ENCODE data around the gene TULP1. TPM values are rescaled to one million over a fixed set of nuclear protein-coding genes. Genes with fewer than 3 reads are reported as not detected.

Gene TULP1
- polyA plus RNA-seq = under 1 TPM; 0.08 TPM

GRCh38 chr6:35512740-35513139 is at the start of gene TULP1:
TSS of gene TULP1 (minus strand) at chr6:35512896. CDS start at chr6:35512858, 38 bp downstream.
- Histone ChIP-seq H3K4me1 (ENCODE audit: control insufficient read depth in 2 of 2, insufficient read depth in 2 of 2, low read length in 1 of 2) (peaks cover 3 to 4% of the 10 kb centered on the region in 2 donors), H3K27ac (ENCODE audit: low read depth in 2 of 2, low read length in 1 of 2) (no peak within 1 kb of the TSS), H3K9me3 (ENCODE audit: control insufficient read depth in 2 of 2, insufficient read depth in 1 of 2, low read depth in 1 of 2, low read length in 1 of 2) (no peaks in the 10 kb centered on the region), H3K27me3 (ENCODE audit: control insufficient read depth in 1 of 2, insufficient read depth in 2 of 2, low read length in 2 of 2) (peaks cover 0 to 2% of the 10 kb centered on the region in 2 donors), H3K36me3 (ENCODE audit: control insufficient read depth in 2 of 2, insufficient read depth in 2 of 2, low read length in 1 of 2) (no peaks in the 10 kb centered on the region), H3K4me3 (ENCODE audit: low read depth in 1 of 2, low read length in 2 of 2) (no peak within 1 kb of the TSS)
- WGBS, 2 donors = 87 to 88% methylated on average over 10 of the region's 10 CpGs

GRCh38 chr6:35562060-35562459 is 49.4 kb upstream of the TULP1 start:
- H3K27me3 ChIP-seq (ENCODE audit: control insufficient read depth in 1 of 2, insufficient read depth in 2 of 2, low read length in 2 of 2) = no peaks in the 10 kb centered on the region
- H3K9me3 ChIP-seq (ENCODE audit: control insufficient read depth in 2 of 2, insufficient read depth in 1 of 2, low read depth in 1 of 2, low read length in 1 of 2) = peaks cover 0 to 3% of the 10 kb centered on the region in 2 donors
- 65 to 66% methylated on average over 11 of the region's 11 CpGs for WGBS, 2 donors
- H3K4me1 ChIP-seq (ENCODE audit: control insufficient read depth in 2 of 2, insufficient read depth in 2 of 2, low read length in 1 of 2) = no peaks in the 10 kb centered on the region
- H3K27ac ChIP-seq (ENCODE audit: low read depth in 2 of 2, low read length in 1 of 2) = no peak overlapping the region
- H3K4me3 ChIP-seq (ENCODE audit: low read depth in 1 of 2, low read length in 2 of 2) = no peak overlapping the region
- no peaks in the 10 kb centered on the region for H3K36me3 ChIP-seq (ENCODE audit: control insufficient read depth in 2 of 2, insufficient read depth in 2 of 2, low read length in 1 of 2)

- no peaks in the 10 kb centered on the region for H3K27me3 ChIP-seq (ENCODE audit: control insufficient read depth in 1 of 2, insufficient read depth in 2 of 2, low read length in 2 of 2)
- H3K9me3 ChIP-seq (ENCODE audit: control insufficient read depth in 2 of 2, insufficient read depth in 1 of 2, low read depth in 1 of 2, low read length in 1 of 2) = no peaks in the 10 kb centered on the region
- H3K27ac ChIP-seq (ENCODE audit: low read depth in 2 of 2, low read length in 1 of 2) = no peak overlapping the region
- no peaks in the 10 kb centered on the region for H3K36me3 ChIP-seq (ENCODE audit: control insufficient read depth in 2 of 2, insufficient read depth in 2 of 2, low read length in 1 of 2)
- 72 to 87% methylated on average over 5 of the region's 5 CpGs for WGBS, 2 donors
- no peak overlapping the region for H3K4me3 ChIP-seq (ENCODE audit: low read depth in 1 of 2, low read length in 2 of 2)
- H3K4me1 ChIP-seq (ENCODE audit: control insufficient read depth in 2 of 2, insufficient read depth in 2 of 2, low read length in 1 of 2) = no peaks in the 10 kb centered on the region
These were observed 48.4 kb upstream of the TULP1 start for GRCh38 chr6:35561113-35561512.

GRCh38 chr6:35558571-35558970 is 45.9 kb upstream of the TULP1 start:
- WGBS, 2 donors = 77 to 78% methylated on average over 12 of the region's 12 CpGs
- H3K36me3 ChIP-seq (ENCODE audit: control insufficient read depth in 2 of 2, insufficient read depth in 2 of 2, low read length in 1 of 2) = no peaks in the 10 kb centered on the region
- no peaks in the 10 kb centered on the region for H3K9me3 ChIP-seq (ENCODE audit: control insufficient read depth in 2 of 2, insufficient read depth in 1 of 2, low read depth in 1 of 2, low read length in 1 of 2)
- H3K4me3 ChIP-seq (ENCODE audit: low read depth in 1 of 2, low read length in 2 of 2) = no peak overlapping the region
- H3K27me3 ChIP-seq (ENCODE audit: control insufficient read depth in 1 of 2, insufficient read depth in 2 of 2, low read length in 2 of 2) = peaks cover 0 to 5% of the 10 kb centered on the region in 2 donors
- no peak overlapping the region for H3K27ac ChIP-seq (ENCODE audit: low read depth in 2 of 2, low read length in 1 of 2)
- no peaks in the 10 kb centered on the region for H3K4me1 ChIP-seq (ENCODE audit: control insufficient read depth in 2 of 2, insufficient read depth in 2 of 2, low read length in 1 of 2)

GRCh38 chr6:35557239-35557638 is 44.5 kb upstream of the TULP1 start:
- H3K4me1 ChIP-seq (ENCODE audit: control insufficient read depth in 2 of 2, insufficient read depth in 2 of 2, low read length in 1 of 2) = no peaks in the 10 kb centered on the region
- H3K27me3 ChIP-seq (ENCODE audit: control insufficient read depth in 1 of 2, insufficient read depth in 2 of 2, low read length in 2 of 2) = peaks cover 0 to 5% of the 10 kb centered on the region in 2 donors
- 69 to 75% methylated on average over 6 of the region's 6 CpGs for WGBS, 2 donors
- peaks cover 0 to 2% of the 10 kb centered on the region in 2 donors for H3K9me3 ChIP-seq (ENCODE audit: control insufficient read depth in 2 of 2, insufficient read depth in 1 of 2, low read depth in 1 of 2, low read length in 1 of 2)
- H3K36me3 ChIP-seq (ENCODE audit: control insufficient read depth in 2 of 2, insufficient read depth in 2 of 2, low read length in 1 of 2) = no peaks in the 10 kb centered on the region
- no peak overlapping the region for H3K27ac ChIP-seq (ENCODE audit: low read depth in 2 of 2, low read length in 1 of 2)
- H3K4me3 ChIP-seq (ENCODE audit: low read depth in 1 of 2, low read length in 2 of 2) = no peak overlapping the region

GRCh38 chr6:35554811-35555210 is 42.1 kb upstream of the TULP1 start:
- H3K27ac ChIP-seq (ENCODE audit: low read depth in 2 of 2, low read length in 1 of 2) = no peak overlapping the region
- H3K27me3 ChIP-seq (ENCODE audit: control insufficient read depth in 1 of 2, insufficient read depth in 2 of 2, low read length in 2 of 2) = peaks cover 0 to 5% of the 10 kb centered on the region in 2 donors
- WGBS, 2 donors = 88 to 98% methylated on average over 4 of the region's 4 CpGs
- H3K9me3 ChIP-seq (ENCODE audit: control insufficient read depth in 2 of 2, insufficient read depth in 1 of 2, low read depth in 1 of 2, low read length in 1 of 2) = peaks cover 0 to 2% of the 10 kb centered on the region in 2 donors
- H3K36me3 ChIP-seq (ENCODE audit: control insufficient read depth in 2 of 2, insufficient read depth in 2 of 2, low read length in 1 of 2) = no peaks in the 10 kb centered on the region
- H3K4me1 ChIP-seq (ENCODE audit: control insufficient read depth in 2 of 2, insufficient read depth in 2 of 2, low read length in 1 of 2) = no peaks in the 10 kb centered on the region
- H3K4me3 ChIP-seq (ENCODE audit: low read depth in 1 of 2, low read length in 2 of 2) = no peak overlapping the region

GRCh38 chr6:35553315-35553714 is 40.6 kb upstream of the TULP1 start:
- Histone ChIP-seq H3K4me3 (ENCODE audit: low read depth in 1 of 2, low read length in 2 of 2) (no peak overlapping the region), H3K27ac (ENCODE audit: low read depth in 2 of 2, low read length in 1 of 2) (no peak overlapping the region), H3K36me3 (ENCODE audit: control insufficient read depth in 2 of 2, insufficient read depth in 2 of 2, low read length in 1 of 2) (no peaks in the 10 kb centered on the region), H3K4me1 (ENCODE audit: control insufficient read depth in 2 of 2, insufficient read depth in 2 of 2, low read length in 1 of 2) (peaks cover 0 to 2% of the 10 kb centered on the region in 2 donors), H3K27me3 (ENCODE audit: control insufficient read depth in 1 of 2, insufficient read depth in 2 of 2, low read length in 2 of 2) (peaks cover 0 to 5% of the 10 kb centered on the region in 2 donors), H3K9me3 (ENCODE audit: control insufficient read depth in 2 of 2, insufficient read depth in 1 of 2, low read depth in 1 of 2, low read length in 1 of 2) (peaks cover 0 to 2% of the 10 kb centered on the region in 2 donors)
- WGBS, 2 donors = 65 to 70% methylated on average over 6 of the region's 6 CpGs

- Histone ChIP-seq H3K36me3 (ENCODE audit: control insufficient read depth in 2 of 2, insufficient read depth in 2 of 2, low read length in 1 of 2) (no peaks in the 10 kb centered on the region), H3K4me1 (ENCODE audit: control insufficient read depth in 2 of 2, insufficient read depth in 2 of 2, low read length in 1 of 2) (peaks cover 0 to 2% of the 10 kb centered on the region in 2 donors), H3K27me3 (ENCODE audit: control insufficient read depth in 1 of 2, insufficient read depth in 2 of 2, low read length in 2 of 2) (peaks cover 0 to 5% of the 10 kb centered on the region in 2 donors), H3K27ac (ENCODE audit: low read depth in 2 of 2, low read length in 1 of 2) (no peak overlapping the region), H3K9me3 (ENCODE audit: control insufficient read depth in 2 of 2, insufficient read depth in 1 of 2, low read depth in 1 of 2, low read length in 1 of 2) (peaks cover 0 to 2% of the 10 kb centered on the region in 2 donors), H3K4me3 (ENCODE audit: low read depth in 1 of 2, low read length in 2 of 2) (no peak overlapping the region)
- 64 to 71% methylated on average over 5 of the region's 5 CpGs for WGBS, 2 donors
These were observed 39.7 kb upstream of the TULP1 start for GRCh38 chr6:35552285-35552917.

GRCh38 chr6:35550437-35550836 is 37.7 kb upstream of the TULP1 start:
- H3K36me3 ChIP-seq (ENCODE audit: control insufficient read depth in 2 of 2, insufficient read depth in 2 of 2, low read length in 1 of 2) = no peaks in the 10 kb centered on the region
- peaks cover 0 to 5% of the 10 kb centered on the region in 2 donors for H3K27me3 ChIP-seq (ENCODE audit: control insufficient read depth in 1 of 2, insufficient read depth in 2 of 2, low read length in 2 of 2)
- H3K9me3 ChIP-seq (ENCODE audit: control insufficient read depth in 2 of 2, insufficient read depth in 1 of 2, low read depth in 1 of 2, low read length in 1 of 2) = peaks cover 0 to 2% of the 10 kb centered on the region in 2 donors
- H3K4me3 ChIP-seq (ENCODE audit: low read depth in 1 of 2, low read length in 2 of 2) = no peak overlapping the region
- peaks cover 0 to 2% of the 10 kb centered on the region in 2 donors for H3K4me1 ChIP-seq (ENCODE audit: control insufficient read depth in 2 of 2, insufficient read depth in 2 of 2, low read length in 1 of 2)
- H3K27ac ChIP-seq (ENCODE audit: low read depth in 2 of 2, low read length in 1 of 2) = no peak overlapping the region
- 66 to 80% methylated on average over 1 of the region's 1 CpG for WGBS, 2 donors

GRCh38 chr6:35547676-35548075 is 35.0 kb upstream of the TULP1 start:
- H3K27me3 ChIP-seq (ENCODE audit: control insufficient read depth in 1 of 2, insufficient read depth in 2 of 2, low read length in 2 of 2) = no peaks in the 10 kb centered on the region
- H3K27ac ChIP-seq (ENCODE audit: low read depth in 2 of 2, low read length in 1 of 2) = no peak overlapping the region
- no peaks in the 10 kb centered on the region for H3K36me3 ChIP-seq (ENCODE audit: control insufficient read depth in 2 of 2, insufficient read depth in 2 of 2, low read length in 1 of 2)
- H3K4me3 ChIP-seq (ENCODE audit: low read depth in 1 of 2, low read length in 2 of 2) = no peak overlapping the region
- H3K4me1 ChIP-seq (ENCODE audit: control insufficient read depth in 2 of 2, insufficient read depth in 2 of 2, low read length in 1 of 2) = peaks cover 0 to 7% of the 10 kb centered on the region in 2 donors
- H3K9me3 ChIP-seq (ENCODE audit: control insufficient read depth in 2 of 2, insufficient read depth in 1 of 2, low read depth in 1 of 2, low read length in 1 of 2) = peaks cover 0 to 2% of the 10 kb centered on the region in 2 donors
- WGBS, 2 donors = 54% methylated on average over 6 of the region's 6 CpGs

Measured in esophagus (tissue), 2 donors.